HL-60 (cell line): Measurements from ENCODE around the gene HLA-DMA.
"Not testable (repeated sequence)": the region's sequence is repeated elsewhere in the genome, so short reads cannot be mapped to it uniquely, and the experiment has no call there.

Source experiments
- DNase-seq, 2 experiments: peaks; one replicate each; pipeline ENCODE4 v3.0.0-alpha.2; 2010 to 2020; ENCODE audit warnings: low read depth in 1 of 2, low spot score in 1 of 2
- H3K27ac ChIP-seq: fragments of 250-450 bp; sonication (Bioruptor Pico); replicated peaks from 2 replicates; pipeline ENCODE4 v1.5.1; 2020; ENCODE audit warnings: mild to moderate bottlenecking, moderate library complexity
- H3K27me3 ChIP-seq: fragments of 250-450 bp; sonication (Bioruptor Pico); 2 replicates; pipeline ENCODE4 v1.5.1; 2021; ENCODE audit warnings: mild to moderate bottlenecking, moderate library complexity; ENCODE audit not compliant: insufficient read depth, poor library complexity, severe bottlenecking
- H3K4me3 ChIP-seq: replicated peaks from 2 replicates; pipeline ENCODE4 v1.5.1; 2011; ENCODE audit warnings: mild to moderate bottlenecking, control low read depth, low read length; ENCODE audit not compliant: insufficient read depth
- CTCF ChIP-seq: IDR thresholded peaks from one replicate; pipeline ENCODE4 v1.5.1; 2011; ENCODE audit warnings: low read length, control low read depth, inconsistent platforms; ENCODE audit not compliant: insufficient read depth
- GABPA ChIP-seq: IDR thresholded peaks from 2 replicates; pipeline ENCODE4 v1.6.1; 2012; ENCODE audit warnings: low read depth
- POLR2AphosphoS5 ChIP-seq: IDR thresholded peaks from 2 replicates; pipeline ENCODE4 v1.6.1; 2012; ENCODE audit warnings: low read depth
- REST ChIP-seq: IDR thresholded peaks from 2 replicates; pipeline ENCODE4 v1.6.1; 2012; ENCODE audit warnings: low read depth; ENCODE audit not compliant: insufficient replicate concordance
- SPI1 ChIP-seq: IDR thresholded peaks from 2 replicates; pipeline ENCODE4 v1.6.1; 2012; ENCODE audit warnings: low read depth, mild to moderate bottlenecking, borderline replicate concordance

HLA-DMA gene

GRCh38 chr6:32946893-32947292 lies 6.0 kb downstream of the HLA-DMA start:
- no peak for DNase-seq
- Histone ChIP-seq H3K4me3 (no peak overlapping the region), H3K27ac (no peak overlapping the region), H3K27me3 (no peaks in the 10 kb centered on the region)
- TF ChIP-seq GABPA, result no peak

DNA sequence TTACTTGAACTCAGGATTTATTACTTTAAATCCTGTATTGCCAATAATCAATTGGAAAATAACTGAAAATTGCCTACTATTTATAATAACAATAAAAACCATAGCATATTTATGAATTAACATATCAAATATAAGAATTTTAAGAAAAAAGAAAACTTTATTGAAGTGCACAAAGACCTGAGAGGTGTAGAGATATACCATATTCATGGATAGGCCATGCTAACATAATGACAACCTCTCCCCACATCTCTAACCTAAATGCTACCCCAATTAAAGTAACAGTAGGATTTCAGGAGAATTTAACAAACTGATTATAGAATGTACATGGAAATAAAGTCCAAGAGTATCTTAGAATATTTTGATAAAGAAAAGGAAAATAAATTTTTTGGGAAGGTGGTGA lies 6.9 kb downstream of the HLA-DMA start:
- no peak for DNase-seq
- H3K27ac ChIP-seq, result no peak overlapping the region
- no peaks in the 10 kb centered on the region for H3K27me3 ChIP-seq
- TF ChIP-seq SPI1 (no peak), CTCF (no peak), POLR2AphosphoS5 (no peak), REST (no peak)
- no peak overlapping the region for H3K4me3 ChIP-seq

- Histone ChIP-seq H3K4me3 (no peak overlapping the region), H3K27ac (no peak overlapping the region; the same call in 1 of the 2 replicates), H3K27me3 (no peaks in the 10 kb centered on the region)
- no peak for TF ChIP-seq GABPA
- no peak for TF ChIP-seq REST
- no peak for TF ChIP-seq CTCF
- no peak for TF ChIP-seq SPI1
- TF ChIP-seq POLR2AphosphoS5, result no peak
- DNase-seq, result peak in 1 of 2 experiments; percentile 94
Measured at GRCh38 chr6:32945108-32945760, 7.7 kb downstream of the HLA-DMA start.

DNA sequence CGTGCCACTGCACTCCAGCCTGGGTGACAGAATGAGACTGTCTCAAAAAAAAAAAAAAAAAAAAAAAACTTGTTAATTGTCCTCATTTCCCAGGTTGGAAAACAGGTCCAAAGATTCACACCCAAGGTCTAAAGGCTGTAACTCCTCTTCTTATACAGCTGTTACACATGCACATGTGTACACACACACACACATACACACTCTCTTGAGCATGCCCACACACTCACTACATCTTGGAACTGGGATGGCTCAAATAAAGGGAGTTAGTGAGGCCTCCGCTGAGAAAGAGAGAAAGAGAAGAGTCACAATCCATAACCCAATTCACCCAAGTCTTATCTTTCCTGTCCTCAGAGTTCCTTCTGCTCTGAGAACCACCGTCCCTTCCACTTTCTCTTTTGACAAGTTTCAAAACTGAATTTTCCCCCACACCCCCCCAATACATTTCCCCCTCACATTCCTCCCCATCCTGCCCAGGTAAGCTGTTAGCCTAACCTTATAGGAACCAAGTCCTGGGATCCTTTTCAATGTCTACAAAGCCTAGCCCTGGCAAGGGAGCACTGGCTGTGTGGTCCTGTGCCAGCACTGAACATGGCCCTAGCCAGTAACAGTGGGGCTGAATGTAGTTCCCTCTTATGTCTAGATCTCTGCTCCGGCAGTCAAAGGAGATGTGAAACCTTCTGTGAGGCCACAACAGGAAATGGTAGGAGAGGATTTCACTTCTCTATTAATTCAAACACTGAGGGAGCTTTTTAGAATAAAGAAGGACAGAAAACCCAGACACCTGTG lies 8.8 kb downstream of the HLA-DMA start:
- H3K4me3 ChIP-seq, result peak overlapping the region; percentile 20
- DNase-seq, result peak in 1 of 2 experiments; percentile 85
- no peaks in the 10 kb centered on the region for H3K27me3 ChIP-seq
- H3K27ac ChIP-seq, result peak overlapping the region; percentile 73
- TF ChIP-seq SPI1, result peak; percentile 88
- TF ChIP-seq GABPA, result no peak
- no peak for TF ChIP-seq REST
- peak; percentile 65 for TF ChIP-seq POLR2AphosphoS5
- no peak for TF ChIP-seq CTCF

- H3K27ac ChIP-seq, DNase-seq, H3K27me3 ChIP-seq, H3K4me3 ChIP-seq: not testable (repeated sequence)
Measured at GRCh38 chr6:32942555-32943123, 10.3 kb downstream of the HLA-DMA start.
